ENCODE results near the gene RIN3. TPM values are rescaled to one million over a fixed set of nuclear protein-coding genes. Genes with fewer than 3 reads are reported as not detected.
"Not testable (repeated sequence)": the region's sequence is repeated elsewhere in the genome, so short reads cannot be mapped to it uniquely, and the experiment has no call there.

The RIN3 gene
- total and polyA plus RNA-seq, 10 of the 15 experiments (the other 5 are each of a cell fraction or from before 2014, with no cell fraction given), result 0.91 to 23.3 (median 6.3) TPM

GRCh38 chr14:92639472-92640117 lies 126.0 kb downstream of the RIN3 start:
- RAD21 ChIA-PET (ENCODE audit: unreplicated experiment); H3K27me3 ChIP-seq (replicated peaks in 1 of 2; ENCODE audit: control insufficient read depth in 2 of 2, insufficient read depth in 2 of 2, low read length in 1 of 2); ATAC-seq; H3K27ac ChIP-seq (ENCODE audit: control insufficient read depth, insufficient read depth); H3K4me1 ChIP-seq (ENCODE audit: control insufficient read depth, insufficient read depth, low read length); H4K20me1 ChIP-seq (ENCODE audit: control insufficient read depth, insufficient read depth); POLR2A ChIA-PET; SMC1A ChIA-PET (ENCODE audit: uncharacterized antibody, unreplicated experiment); H2AFZ ChIP-seq (ENCODE audit: control insufficient read depth, low read depth, low read length); BruUV-seq (replicated peaks); H3K9me3 ChIP-seq (replicated peaks; ENCODE audit: control insufficient read depth, insufficient read depth, low read length); H3K36me3 ChIP-seq (ENCODE audit: control insufficient read depth in 2 of 2, insufficient read depth in 2 of 2, low read length in 1 of 2); H3K79me2 ChIP-seq (ENCODE audit: control insufficient read depth, insufficient read depth, low read length); H3K4me2 ChIP-seq (ENCODE audit: control insufficient read depth, insufficient read depth); CTCF ChIA-PET; FAIRE-seq; H3K9ac ChIP-seq (ENCODE audit: control insufficient read depth, insufficient read depth, low read length); DNase-seq (ENCODE audit: low read depth, low spot score); intact Hi-C loops (cut with micrococcal nuclease; ENCODE audit: unreplicated experiment); in situ Hi-C loops (cut with MboI); H3K4me3 ChIP-seq: not testable (repeated sequence)
- TF ChIP-seq DPF2 (IDR thresholded peaks at IDR 0.05), result peak; percentile 92
- 89% methylated on average over 23 of the region's 23 CpGs for WGBS (ENCODE audit: insufficient coverage, insufficient replicate concordance, low lambda C conversion rate, missing lambda C conversion rate)

- Histone ChIP-seq H3K36me3 (ENCODE audit: control insufficient read depth in 2 of 2, insufficient read depth in 2 of 2, low read length in 1 of 2) (peaks cover 0 to 4% of the 10 kb centered on the region in 2 experiments; a peak in 2 of 4 replicates), H3K4me2 (ENCODE audit: control insufficient read depth, insufficient read depth) (no peak overlapping the region), H3K9me3 (replicated peaks; ENCODE audit: control insufficient read depth, insufficient read depth, low read length) (peaks cover 4% of the 10 kb centered on the region; the same call in 2 of the 3 replicates), H3K4me1 (ENCODE audit: control insufficient read depth, insufficient read depth, low read length) (peaks cover 5% of the 10 kb centered on the region), H3K27ac (ENCODE audit: control insufficient read depth, insufficient read depth) (no peak overlapping the region), H3K79me2 (ENCODE audit: control insufficient read depth, insufficient read depth, low read length) (no peaks in the 10 kb centered on the region), H3K9ac (ENCODE audit: control insufficient read depth, insufficient read depth, low read length) (no peak overlapping the region), H4K20me1 (ENCODE audit: control insufficient read depth, insufficient read depth) (no peaks in the 10 kb centered on the region), H3K4me3 (no peak overlapping the region), H3K27me3 (replicated peaks in 1 of 2; ENCODE audit: control insufficient read depth in 2 of 2, insufficient read depth in 2 of 2, low read length in 1 of 2) (no peaks in the 10 kb centered on the region), H2AFZ (ENCODE audit: control insufficient read depth, low read depth, low read length) (no peak overlapping the region)
- POLR2A ChIA-PET, result no interaction called here
- intact Hi-C loops (cut with micrococcal nuclease; ENCODE audit: unreplicated experiment) (no loop called here), in situ Hi-C loops (cut with MboI) (no loop called here)
- RAD21 ChIA-PET (ENCODE audit: unreplicated experiment), result no interaction called here
- SMC1A ChIA-PET (ENCODE audit: uncharacterized antibody, unreplicated experiment), result no interaction called here
- ATAC-seq (no peak), DNase-seq (ENCODE audit: low read depth, low spot score) (no peak), FAIRE-seq (no peak)
- TF ChIP-seq SP1 (IDR thresholded peaks at IDR 0.05; ENCODE audit: low read depth, low read length) (no peak), ZNF207 (IDR thresholded peaks at IDR 0.05; ENCODE audit: borderline replicate concordance) (no peak), MTA3 (IDR thresholded peaks at IDR 0.05; ENCODE audit: borderline replicate concordance, low read length) (no peak), PAX8 (IDR thresholded peaks at IDR 0.05) (no peak), STAT3 (IDR thresholded peaks at IDR 0.05; ENCODE audit: low read depth, low read length) (no peak), CREB1 (IDR thresholded peaks at IDR 0.05; ENCODE audit: low read depth) (no peak), CHD1 (IDR thresholded peaks at IDR 0.05; ENCODE audit: low read depth, low read length) (no peak), BCL3 (IDR thresholded peaks at IDR 0.05; ENCODE audit: borderline replicate concordance, insufficient read depth, low read depth, low read length, poor library complexity, severe bottlenecking) (no peak), STAT1 (conservative IDR thresholded peaks at IDR 0.05) (no peak), DPF2 (IDR thresholded peaks at IDR 0.05) (no peak), CREM (IDR thresholded peaks at IDR 0.05; ENCODE audit: low read depth) (no peak)
- TF ChIP-seq, protein P1, sequence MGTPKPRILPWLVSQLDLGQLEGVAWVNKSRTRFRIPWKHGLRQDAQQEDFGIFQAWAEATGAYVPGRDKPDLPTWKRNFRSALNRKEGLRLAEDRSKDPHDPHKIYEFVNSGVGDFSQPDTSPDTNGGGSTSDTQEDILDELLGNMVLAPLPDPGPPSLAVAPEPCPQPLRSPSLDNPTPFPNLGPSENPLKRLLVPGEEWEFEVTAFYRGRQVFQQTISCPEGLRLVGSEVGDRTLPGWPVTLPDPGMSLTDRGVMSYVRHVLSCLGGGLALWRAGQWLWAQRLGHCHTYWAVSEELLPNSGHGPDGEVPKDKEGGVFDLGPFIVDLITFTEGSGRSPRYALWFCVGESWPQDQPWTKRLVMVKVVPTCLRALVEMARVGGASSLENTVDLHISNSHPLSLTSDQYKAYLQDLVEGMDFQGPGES (IDR thresholded peaks at IDR 0.05), result no peak
- CTCF ChIA-PET, result no interaction called here
- WGBS (ENCODE audit: insufficient coverage, insufficient replicate concordance, low lambda C conversion rate, missing lambda C conversion rate), result 74% methylated on average over 10 of the region's 10 CpGs
- no TSS peak for BruUV-seq (replicated peaks)
Measured at GRCh38 chr14:92641306-92641705, 127.7 kb downstream of the RIN3 start.
